CD4-positive, CD25-positive, alpha-beta regulatory T cell (primary cell): ENCODE data around the gene ZNF423. TPM values are rescaled to one million over a fixed set of nuclear protein-coding genes. Genes with fewer than 3 reads are reported as not detected.
A peak's percentile ranks its signal among the peaks of the same experiment; 100 is the strongest.

Source experiments
- ATAC-seq, 2 donors: fragments of 150-1000 bp; cut with Tn5 transposase; one replicate each; pipeline ENCODE4 v1.10.0; 2021; ENCODE audit warnings: low read depth in 2 of 2, moderate number of reproducible peaks in 2 of 2, moderate library complexity in 1 of 2
- DNase-seq, 3 donors: peaks; one replicate each; pipeline versions ENCODE4 v3.0.0 to v3.0.0-alpha.2; 2012 to 2022; ENCODE audit warnings: mixed read lengths in 1 of 3
- H3K27ac ChIP-seq: one replicate; pipeline ENCODE4 v1.7.0; 2013; ENCODE audit warnings: mild to moderate bottlenecking, low read length; ENCODE audit not compliant: insufficient read depth, poor library complexity, severe bottlenecking
- H3K27me3 ChIP-seq: one replicate; pipeline ENCODE4 v1.7.0; 2013; ENCODE audit warnings: low read length; ENCODE audit not compliant: control insufficient read depth, insufficient read depth
- H3K36me3 ChIP-seq: one replicate; pipeline ENCODE4 v1.7.0; 2013; ENCODE audit warnings: mild to moderate bottlenecking, low read length, moderate library complexity; ENCODE audit not compliant: control insufficient read depth, insufficient read depth
- H3K4me1 ChIP-seq: 2 replicates; pipeline ENCODE4 v1.7.0; 2013; ENCODE audit warnings: mild to moderate bottlenecking, low read length; ENCODE audit not compliant: insufficient read depth, control insufficient read depth, poor library complexity, severe bottlenecking
- H3K4me3 ChIP-seq: one replicate; pipeline ENCODE4 v1.7.0; 2013; ENCODE audit warnings: low read depth, mild to moderate bottlenecking, low read length, moderate library complexity
- H3K9me3 ChIP-seq, 2 experiments: 1 replicate in 1 of 2; 2 replicates in 1 of 2; pipeline ENCODE4 v1.7.0; 2013; ENCODE audit warnings: low read length in 2 of 2, mild to moderate bottlenecking in 1 of 2, moderate library complexity in 1 of 2; ENCODE audit not compliant: control insufficient read depth in 2 of 2
- H3K27ac Mint-ChIP-seq, 3 donors: one replicate each; pipeline ENCODE4 v1.8.0; 2020 to 2022; ENCODE audit warnings: mild to moderate bottlenecking in 3 of 3, mixed read lengths in 3 of 3, moderate library complexity in 2 of 3
- H3K27me3 Mint-ChIP-seq: one replicate; pipeline ENCODE4 v1.8.0; 2022; ENCODE audit warnings: mild to moderate bottlenecking, mixed read lengths
- H3K36me3 Mint-ChIP-seq: one replicate; pipeline ENCODE4 v1.8.0; 2020; ENCODE audit warnings: mixed read lengths
- H3K4me1 Mint-ChIP-seq, 4 donors: one replicate each; pipeline ENCODE4 v1.8.0; 2020 to 2022; ENCODE audit warnings: mixed read lengths in 4 of 4, mild to moderate bottlenecking in 1 of 4
- H3K4me3 Mint-ChIP-seq, 4 donors: one replicate each; pipeline ENCODE4 v1.8.0; 2020 to 2022; ENCODE audit warnings: mild to moderate bottlenecking in 4 of 4, mixed read lengths in 4 of 4, moderate library complexity in 3 of 4
- H3K9me3 Mint-ChIP-seq, 7 donors: one replicate each; pipeline ENCODE4 v1.8.0; 2020 to 2022; ENCODE audit warnings: mixed read lengths in 7 of 7, mild to moderate bottlenecking in 3 of 7, moderate library complexity in 2 of 7
- polyA plus RNA-seq, 4 donors: library from polyadenylated mRNA; unstranded; fragments of 300-500 nt; fragmentation: Illumina TruSeq; gene quantifications; one replicate each; pipeline ENCODE4 v1.2.3, GENCODE V29; 2021
- total RNA-seq: library from RNA; stranded (reverse); gene quantifications from one replicate; pipeline ENCODE4 v1.2.3, GENCODE V29; 2022

Gene ZNF423
- total and polyA plus RNA-seq, 5 donors from 2014 or later, result 0.05 TPM; not detected in 4

DNA sequence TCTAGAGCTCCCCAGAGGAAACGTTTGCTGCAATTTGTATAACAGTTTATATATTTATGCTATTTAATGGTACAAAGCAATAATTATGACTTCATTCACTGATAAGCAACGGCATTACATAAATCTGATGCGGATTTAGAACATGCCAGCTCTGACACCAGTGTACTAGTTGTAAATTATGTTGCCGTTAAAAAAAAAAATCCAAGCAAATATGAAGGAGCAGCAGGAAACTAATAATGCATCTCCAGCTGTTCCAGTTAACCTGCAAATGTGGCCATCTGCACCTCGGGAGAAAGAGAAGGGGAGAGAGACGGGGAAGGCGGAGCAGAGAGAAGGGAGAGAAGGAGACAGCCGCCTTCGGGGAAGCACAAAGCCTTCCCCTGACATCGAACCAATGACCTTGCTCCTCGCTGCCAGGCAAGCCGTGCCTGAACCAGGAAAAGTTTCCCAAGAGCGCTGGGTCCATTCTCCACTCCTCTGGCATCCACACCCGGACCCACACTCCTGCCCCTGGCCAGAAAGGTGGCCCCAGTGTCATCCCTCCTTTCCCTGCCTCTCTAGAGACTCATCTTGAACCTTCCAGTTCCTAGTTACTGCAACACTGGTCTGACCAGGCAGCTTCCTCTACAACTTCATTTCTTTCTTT, 307.5 kb downstream of the ZNF423 start:
- ATAC-seq (no peak), DNase-seq (no peak)
- H3K4me1 ChIP-seq, result no peaks in the 10 kb centered on the region
- H3K4me3 Mint-ChIP-seq, result no peak overlapping the region
- no peaks in the 10 kb centered on the region for H3K9me3 ChIP-seq
- no peak overlapping the region for H3K27ac ChIP-seq
- no peaks in the 10 kb centered on the region for H3K27me3 Mint-ChIP-seq
- no peaks in the 10 kb centered on the region for H3K4me1 Mint-ChIP-seq
- H3K9me3 Mint-ChIP-seq, result no peaks in the 10 kb centered on the region
- no peaks in the 10 kb centered on the region for H3K36me3 ChIP-seq
- no peaks in the 10 kb centered on the region for H3K27me3 ChIP-seq
- H3K36me3 Mint-ChIP-seq, result no peaks in the 10 kb centered on the region
- no peak overlapping the region for H3K27ac Mint-ChIP-seq
- no peak overlapping the region for H3K4me3 ChIP-seq

DNA sequence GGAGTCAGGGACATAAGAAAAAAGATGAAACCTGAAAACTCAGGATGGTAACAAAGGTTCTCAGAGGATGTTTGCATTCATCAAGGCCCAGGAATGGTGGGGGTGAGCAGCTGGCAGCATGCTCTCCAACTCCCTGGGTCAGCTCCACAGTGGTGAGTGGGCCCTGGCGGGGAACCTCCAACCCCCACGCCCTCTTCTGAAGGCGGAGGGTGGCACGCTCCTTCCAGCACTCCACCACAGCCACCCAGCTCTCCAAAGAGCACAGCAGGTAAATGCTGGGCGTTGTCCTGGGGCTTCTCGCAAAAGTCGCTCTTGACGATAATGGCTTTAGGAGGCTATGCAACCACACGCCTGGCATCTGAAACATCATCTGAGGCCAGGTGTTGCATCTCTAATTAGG, 308.5 kb downstream of the ZNF423 start:
- H3K4me3 Mint-ChIP-seq, result no peak overlapping the region
- H3K27me3 ChIP-seq, result no peaks in the 10 kb centered on the region
- H3K9me3 ChIP-seq, result no peaks in the 10 kb centered on the region
- no peaks in the 10 kb centered on the region for H3K4me1 ChIP-seq
- H3K27ac Mint-ChIP-seq, result no peak overlapping the region
- no peaks in the 10 kb centered on the region for H3K36me3 ChIP-seq
- H3K36me3 Mint-ChIP-seq, result no peaks in the 10 kb centered on the region
- no peak overlapping the region for H3K27ac ChIP-seq
- no peaks in the 10 kb centered on the region for H3K9me3 Mint-ChIP-seq
- no peak overlapping the region for H3K4me3 ChIP-seq
- DNase-seq (no peak), ATAC-seq (no peak)
- no peaks in the 10 kb centered on the region for H3K27me3 Mint-ChIP-seq
- no peaks in the 10 kb centered on the region for H3K4me1 Mint-ChIP-seq

DNA sequence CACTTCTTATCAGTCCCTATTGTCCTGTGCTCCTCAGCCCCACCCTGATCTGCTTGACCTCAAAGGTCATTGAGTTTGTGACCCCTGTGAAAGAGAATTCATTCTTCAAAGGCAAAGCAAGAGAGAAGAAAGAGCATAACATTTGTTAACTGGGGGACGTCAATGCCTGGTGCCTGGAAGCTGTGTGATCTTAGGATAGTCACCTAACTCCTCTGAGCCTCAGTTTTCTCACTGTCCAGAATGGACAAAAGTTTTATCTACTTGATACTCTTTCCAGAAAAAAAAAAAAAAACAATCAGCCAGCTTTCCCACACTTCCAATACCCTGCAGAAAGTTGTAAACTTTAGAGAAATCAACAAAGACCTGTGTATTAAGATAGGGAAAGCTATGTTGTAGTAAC, 309.2 kb downstream of the ZNF423 start:
- peaks cover 0 to 2% (median 0%) of the 10 kb centered on the region in 7 donors for H3K9me3 Mint-ChIP-seq
- no peaks in the 10 kb centered on the region for H3K9me3 ChIP-seq
- no peak for DNase-seq
- H3K4me3 Mint-ChIP-seq, result no peak overlapping the region
- H3K4me3 ChIP-seq, result no peak overlapping the region
- no peaks in the 10 kb centered on the region for H3K36me3 Mint-ChIP-seq
- no peaks in the 10 kb centered on the region for H3K27me3 ChIP-seq
- H3K36me3 ChIP-seq, result no peaks in the 10 kb centered on the region
- H3K27me3 Mint-ChIP-seq, result no peaks in the 10 kb centered on the region
- H3K27ac Mint-ChIP-seq, result no peak overlapping the region
- H3K4me1 Mint-ChIP-seq, result no peaks in the 10 kb centered on the region
- no peak for ATAC-seq
- no peak overlapping the region for H3K27ac ChIP-seq
- H3K4me1 ChIP-seq, result no peaks in the 10 kb centered on the region

DNA sequence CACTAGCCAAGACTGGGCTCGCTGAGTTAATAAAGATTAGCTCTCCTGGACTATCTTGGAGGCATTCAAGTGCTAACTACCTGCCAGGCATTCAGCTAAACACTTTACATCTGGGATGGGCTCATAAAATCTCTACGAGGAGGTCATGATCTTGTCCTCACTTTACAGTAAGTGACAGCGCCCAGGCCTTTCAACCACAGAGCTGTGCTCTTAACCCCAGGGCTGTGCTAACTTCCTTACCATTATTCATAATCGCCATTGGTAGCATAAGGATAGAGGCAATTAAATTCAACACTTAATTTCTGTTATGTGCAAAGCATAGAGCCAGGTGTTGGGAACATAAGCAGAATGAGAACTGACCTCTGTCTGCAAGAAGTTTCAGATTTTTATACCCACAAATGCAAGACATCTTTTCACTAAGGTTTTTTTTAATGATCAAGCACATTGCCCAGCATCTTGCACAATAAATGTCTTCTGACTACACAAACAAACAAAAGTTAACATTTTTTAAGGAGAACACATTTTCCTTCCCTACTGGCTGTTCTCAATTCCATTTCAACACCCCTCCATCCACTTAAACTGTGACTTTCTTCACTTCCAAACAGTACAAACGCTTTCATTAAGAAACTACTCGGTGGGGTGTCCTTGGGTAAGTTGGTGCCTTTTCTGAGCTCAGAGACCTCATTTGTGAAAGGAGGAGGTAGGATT, 310.0 kb downstream of the ZNF423 start:
- H3K27ac Mint-ChIP-seq, result no peak overlapping the region
- H3K27me3 ChIP-seq, result no peaks in the 10 kb centered on the region
- H3K27me3 Mint-ChIP-seq, result no peaks in the 10 kb centered on the region

DNA sequence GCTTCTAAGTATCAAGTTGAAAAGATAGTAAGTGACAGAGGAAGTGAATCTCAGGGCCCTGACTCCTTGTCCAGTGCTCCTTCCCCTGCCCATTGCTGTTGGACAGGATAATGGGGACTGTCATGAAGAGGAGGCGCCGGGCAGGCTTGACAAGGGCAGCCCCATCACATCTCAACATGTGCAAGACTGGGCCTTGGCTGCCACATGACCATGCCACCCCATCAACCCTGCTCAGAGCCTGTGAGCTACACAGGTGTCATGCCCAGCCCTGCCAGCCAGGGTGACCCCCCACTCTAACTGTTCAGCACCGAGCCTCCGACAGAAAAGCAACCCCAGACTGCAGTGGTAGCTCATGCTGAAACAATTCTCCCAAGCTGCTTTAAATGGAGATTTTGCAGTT, 310.7 kb downstream of the ZNF423 start:
- H3K4me1 ChIP-seq, result no peaks in the 10 kb centered on the region
- Mint-ChIP-seq H3K4me3 (no peak overlapping the region), H3K27me3 (no peaks in the 10 kb centered on the region), H3K9me3 (peaks cover 0 to 4% (median 0%) of the 10 kb centered on the region in 7 donors), H3K36me3 (no peaks in the 10 kb centered on the region), H3K27ac (peak overlapping the region in 1 of 3 donors; percentile 38), H3K4me1 (no peaks in the 10 kb centered on the region)
- H3K27ac ChIP-seq, result no peak overlapping the region
- no peak overlapping the region for H3K4me3 ChIP-seq
- H3K36me3 ChIP-seq, result no peaks in the 10 kb centered on the region
- ATAC-seq, result no peak
- H3K9me3 ChIP-seq, result no peaks in the 10 kb centered on the region
- H3K27me3 ChIP-seq, result no peaks in the 10 kb centered on the region
- no peak for DNase-seq

More for the DNA sequence above, 310.0 kb downstream of the ZNF423 start:
- H3K4me1 ChIP-seq, result no peaks in the 10 kb centered on the region
- no peak overlapping the region for H3K4me3 ChIP-seq
- Mint-ChIP-seq H3K4me1 (no peaks in the 10 kb centered on the region), H3K4me3 (no peak overlapping the region), H3K36me3 (no peaks in the 10 kb centered on the region), H3K9me3 (peaks cover 0 to 4% (median 0%) of the 10 kb centered on the region in 7 donors)
- H3K27ac ChIP-seq, result no peak overlapping the region
- H3K9me3 ChIP-seq, result no peaks in the 10 kb centered on the region
- ATAC-seq, result no peak
- DNase-seq, result no peak
- no peaks in the 10 kb centered on the region for H3K36me3 ChIP-seq

DNA sequence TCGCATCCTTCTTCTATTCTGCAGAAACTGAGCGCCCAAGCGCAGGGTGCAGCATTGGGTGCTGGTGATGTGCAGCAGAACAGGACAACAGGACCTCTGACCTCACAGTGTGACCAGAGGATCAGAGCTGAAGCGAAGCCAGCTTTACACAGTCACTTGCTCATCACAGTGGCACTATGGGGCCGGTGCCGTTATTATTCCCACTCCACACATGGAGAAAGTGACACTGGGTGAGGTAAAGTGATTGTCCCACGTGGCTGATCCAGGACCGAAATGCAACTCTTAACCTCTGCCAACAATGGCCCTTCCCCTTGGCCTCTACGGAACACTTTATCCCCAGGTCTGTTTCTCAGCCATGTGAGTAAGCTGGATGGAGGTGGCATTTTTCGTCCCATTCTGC, 311.1 kb downstream of the ZNF423 start:
- ATAC-seq (no peak), DNase-seq (no peak)
- no peaks in the 10 kb centered on the region for H3K9me3 ChIP-seq
- H3K4me3 ChIP-seq, result no peak overlapping the region
- Mint-ChIP-seq H3K27me3 (no peaks in the 10 kb centered on the region), H3K4me3 (no peak overlapping the region), H3K9me3 (peaks cover 0 to 4% (median 0%) of the 10 kb centered on the region in 7 donors), H3K36me3 (no peaks in the 10 kb centered on the region), H3K27ac (no peak overlapping the region), H3K4me1 (no peaks in the 10 kb centered on the region)
- no peak overlapping the region for H3K27ac ChIP-seq
- no peaks in the 10 kb centered on the region for H3K4me1 ChIP-seq
- no peaks in the 10 kb centered on the region for H3K36me3 ChIP-seq
- H3K27me3 ChIP-seq, result no peaks in the 10 kb centered on the region

DNA sequence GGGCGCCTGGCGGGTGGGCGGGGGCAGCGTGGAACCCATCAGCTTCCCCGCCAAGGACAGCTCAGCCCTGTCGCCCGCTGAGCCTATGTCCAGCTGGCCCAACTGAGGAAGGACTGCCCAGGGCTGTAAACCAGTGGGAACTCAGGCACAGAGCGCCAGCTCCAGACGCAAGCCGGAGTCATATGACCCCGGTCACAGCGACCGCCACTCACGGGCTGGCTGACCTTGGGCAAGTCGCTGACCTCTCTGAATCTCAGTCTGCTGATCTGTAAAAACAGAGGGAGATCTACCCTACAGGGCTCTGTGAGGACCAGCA, 312.3 kb downstream of the ZNF423 start:
- Histone ChIP-seq H3K9me3 (no peaks in the 10 kb centered on the region), H3K4me1 (no peaks in the 10 kb centered on the region), H3K27me3 (no peaks in the 10 kb centered on the region), H3K27ac (no peak overlapping the region), H3K4me3 (no peak overlapping the region), H3K36me3 (no peaks in the 10 kb centered on the region)
- H3K4me1 Mint-ChIP-seq, result no peaks in the 10 kb centered on the region
- ATAC-seq, result no peak
- peaks cover 0 to 4% (median 0%) of the 10 kb centered on the region in 7 donors for H3K9me3 Mint-ChIP-seq
- H3K27ac Mint-ChIP-seq, result no peak overlapping the region
- H3K27me3 Mint-ChIP-seq, result peaks cover 3% of the 10 kb centered on the region
- H3K4me3 Mint-ChIP-seq, result no peak overlapping the region
- no peaks in the 10 kb centered on the region for H3K36me3 Mint-ChIP-seq
- DNase-seq, result no peak
